ENCODE data around the gene DPYSL5.

The DPYSL5 gene

GRCh38 chr2:26933431-26934334 lies 85.8 kb downstream of the DPYSL5 start:
- no peak for DNase-seq

DNA sequence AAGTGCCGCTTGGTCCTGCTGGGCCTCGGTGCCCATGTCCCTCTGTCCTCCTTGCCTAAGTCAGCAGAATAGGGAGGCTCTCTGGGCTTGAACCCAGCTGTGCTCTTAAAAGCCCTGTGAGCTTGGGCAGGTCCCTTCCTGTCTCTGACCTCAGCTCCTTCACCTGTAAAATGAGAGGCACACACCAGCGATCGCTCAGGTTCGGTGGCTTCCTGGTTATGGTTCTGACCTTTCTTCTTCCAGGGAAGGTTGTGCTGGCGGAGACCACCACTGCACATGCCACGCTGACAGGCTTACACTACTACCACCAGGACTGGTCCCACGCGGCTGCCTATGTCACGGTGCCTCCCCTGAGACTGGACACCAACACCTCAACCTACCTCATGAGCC lies 86.4 kb downstream of the DPYSL5 start:
- no peak for DNase-seq

- no peak for DNase-seq
These were observed 87.1 kb downstream of the DPYSL5 start for GRCh38 chr2:26934985-26935384.

DNA sequence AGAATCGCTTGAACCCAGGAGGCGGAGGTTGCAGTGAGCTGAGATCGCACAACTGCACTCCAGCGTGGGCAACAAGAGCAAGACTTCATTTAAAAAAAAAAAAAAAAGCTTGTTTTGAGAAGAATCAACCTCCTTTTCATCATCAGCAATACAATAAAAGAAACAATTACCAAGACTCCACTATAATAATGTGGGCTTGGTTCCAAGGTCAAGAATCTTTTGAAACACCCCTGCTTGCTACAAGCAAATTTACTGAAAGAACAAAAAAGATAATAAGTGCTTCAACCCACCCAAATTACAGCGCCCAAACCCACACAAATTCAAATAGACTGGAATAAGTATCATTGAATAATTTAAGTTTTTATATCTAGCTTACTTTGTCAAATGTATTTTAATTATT lies 88.9 kb downstream of the DPYSL5 start:
- no peak for DNase-seq

DNA sequence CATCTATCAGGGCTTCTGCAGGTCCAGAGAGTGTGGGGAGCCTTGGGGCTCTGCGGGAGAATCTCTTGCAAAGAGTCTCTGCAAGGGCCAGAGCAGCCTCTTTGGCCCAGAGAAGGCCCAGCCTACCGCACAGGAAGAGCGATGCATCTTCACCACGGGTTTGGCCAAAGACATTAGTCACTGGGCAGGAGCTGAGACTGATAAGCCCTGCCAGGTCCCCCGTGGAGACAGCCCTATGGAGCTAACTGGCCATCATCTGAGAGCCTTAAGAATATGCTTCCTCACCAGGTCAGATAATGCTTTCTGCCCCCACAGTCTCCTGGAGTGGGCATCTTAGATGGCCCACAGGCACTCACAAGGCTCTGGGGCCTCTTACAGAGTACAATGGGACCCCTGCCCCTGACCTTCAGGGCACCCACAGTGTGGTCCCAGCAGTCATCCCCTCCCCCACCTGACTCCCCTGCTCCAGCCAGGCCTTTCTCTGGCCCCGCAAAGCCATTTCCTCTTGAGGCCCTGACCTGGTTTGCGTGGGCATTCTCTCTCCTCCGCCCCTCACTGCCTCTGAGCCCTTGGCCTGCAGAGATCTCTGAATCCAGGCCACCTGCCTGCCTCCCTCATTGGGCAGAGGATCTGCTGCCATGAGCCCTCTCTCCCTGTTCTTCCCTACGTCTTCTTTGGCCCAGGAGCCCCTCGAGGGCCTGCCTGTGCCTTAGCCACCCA lies 90.6 kb downstream of the DPYSL5 start:
- DNase-seq: no peak

DNA sequence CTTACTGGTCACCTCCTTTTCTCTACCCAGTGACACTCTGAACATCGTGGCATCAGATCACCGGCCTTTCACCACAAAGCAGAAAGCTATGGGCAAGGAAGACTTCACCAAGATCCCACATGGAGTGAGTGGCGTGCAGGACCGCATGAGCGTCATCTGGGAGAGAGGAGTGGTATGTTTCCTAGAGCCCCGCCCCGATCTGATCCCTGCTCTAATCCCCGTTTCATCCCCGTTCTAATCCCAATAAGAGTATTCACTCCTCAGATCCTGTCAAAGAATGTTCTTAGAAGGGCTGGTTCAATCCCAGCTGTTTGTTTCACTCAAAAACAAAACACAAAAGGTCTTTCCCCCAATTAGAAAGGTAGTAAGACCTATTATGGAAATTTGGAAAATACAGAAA lies 92.1 kb downstream of the DPYSL5 start:
- no peak for DNase-seq

- DNase-seq: no peak
These were observed 93.6 kb downstream of the DPYSL5 start for GRCh38 chr2:26941486-26941885.

DNA sequence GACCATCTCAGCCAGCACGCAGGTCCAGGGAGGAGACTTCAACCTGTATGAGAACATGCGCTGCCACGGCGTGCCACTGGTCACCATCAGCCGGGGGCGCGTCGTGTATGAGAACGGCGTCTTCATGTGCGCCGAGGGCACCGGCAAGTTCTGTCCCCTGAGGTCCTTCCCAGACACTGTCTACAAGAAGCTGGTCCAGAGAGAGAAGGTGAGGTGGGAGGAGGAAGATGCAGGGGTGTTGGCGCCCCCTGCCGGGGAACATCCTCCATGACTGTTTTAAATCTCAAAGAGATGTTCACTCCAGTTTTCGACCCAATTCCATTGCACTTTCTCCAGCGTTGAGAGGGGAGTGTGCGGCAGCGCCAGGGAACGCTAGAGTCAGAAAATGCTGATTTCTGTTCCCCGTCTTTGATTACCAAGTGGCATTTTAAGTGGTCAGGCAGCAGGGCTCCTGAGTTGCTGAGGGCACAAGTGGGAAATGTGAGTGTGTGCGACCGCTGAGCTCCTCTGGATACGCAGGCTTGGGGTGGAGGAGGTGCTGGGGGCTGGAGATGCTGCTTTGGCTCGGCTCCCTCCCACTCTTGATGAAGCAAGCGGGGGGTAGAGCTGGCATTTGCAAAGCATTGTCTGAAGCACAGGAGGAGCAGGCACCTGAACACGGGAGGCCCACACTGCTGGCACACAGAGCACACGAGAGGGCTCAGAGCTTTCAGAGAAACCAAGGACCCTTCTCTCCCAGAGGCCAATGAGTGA lies 94.8 kb downstream of the DPYSL5 start:
- peak; percentile 13 to 76 (median 50) for DNase-seq

GRCh38 chr2:26945991-26946750 lies 98.2 kb downstream of the DPYSL5 start:
- DNase-seq: no peak

GRCh38 chr2:26946841-26947784 lies 99.2 kb downstream of the DPYSL5 start:
- DNase-seq: no peak

DNA sequence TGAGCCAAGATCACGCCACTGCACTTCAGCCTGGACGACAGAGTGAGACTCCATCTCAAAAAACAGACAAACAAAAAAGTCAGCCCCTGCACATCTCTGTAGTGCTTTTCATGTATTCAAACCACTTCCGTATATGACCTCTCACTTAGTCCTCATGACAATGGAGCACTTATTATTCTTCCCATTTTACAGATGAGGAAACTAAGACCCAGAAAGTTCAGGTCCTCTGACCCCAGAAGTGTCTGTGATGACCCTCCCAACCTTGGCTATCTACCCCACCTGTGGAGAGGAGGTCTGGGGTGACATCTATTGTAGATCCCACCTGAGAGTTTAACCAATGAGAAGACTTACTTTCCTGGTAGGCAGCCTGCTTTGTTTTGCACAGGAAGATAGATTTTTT lies 100.9 kb downstream of the DPYSL5 start:
- no peak for DNase-seq

DNA sequence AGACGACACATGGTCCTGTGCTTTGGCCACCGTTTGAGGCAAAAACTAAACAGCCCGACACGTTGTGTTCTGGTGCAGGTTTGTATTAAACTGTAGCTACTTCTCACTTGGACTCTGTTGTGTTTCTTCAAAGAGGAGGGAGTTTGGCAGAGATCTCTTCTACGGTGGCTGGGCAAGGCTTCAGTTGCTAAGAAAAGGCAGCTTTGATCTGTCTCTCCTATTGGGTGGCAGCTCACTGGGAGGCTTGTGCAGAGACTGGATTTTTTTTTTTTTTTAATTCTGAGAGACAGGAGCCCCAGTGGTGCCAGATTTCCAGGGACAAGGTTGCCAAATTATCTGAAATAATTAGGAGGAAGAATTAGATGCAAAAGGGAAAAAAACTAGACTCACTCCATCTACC lies 102.3 kb downstream of the DPYSL5 start:
- no peak for DNase-seq

GRCh38 chr2:26951236-26951635 lies 103.3 kb downstream of the DPYSL5 start:
- no peak for DNase-seq

DNA sequence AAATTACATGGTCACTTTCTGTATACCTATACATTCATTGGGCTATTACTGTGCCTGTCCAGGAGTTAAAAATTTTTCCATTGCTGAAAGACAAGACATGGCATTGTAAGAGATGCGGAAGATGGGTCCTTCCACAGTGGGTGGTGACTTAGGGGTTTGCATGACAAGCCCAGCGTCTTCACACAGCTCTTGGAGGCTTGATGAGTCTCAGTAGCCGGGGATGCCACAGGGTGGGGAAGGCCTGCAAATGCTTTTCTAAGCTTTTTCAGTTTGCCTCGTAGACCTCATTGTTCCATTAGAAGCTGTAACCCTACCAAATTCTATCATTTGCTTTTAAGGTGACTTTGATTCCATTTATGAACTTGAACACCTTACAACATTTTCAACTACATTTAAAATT lies 104.4 kb downstream of the DPYSL5 start:
- DNase-seq: no peak

DNA sequence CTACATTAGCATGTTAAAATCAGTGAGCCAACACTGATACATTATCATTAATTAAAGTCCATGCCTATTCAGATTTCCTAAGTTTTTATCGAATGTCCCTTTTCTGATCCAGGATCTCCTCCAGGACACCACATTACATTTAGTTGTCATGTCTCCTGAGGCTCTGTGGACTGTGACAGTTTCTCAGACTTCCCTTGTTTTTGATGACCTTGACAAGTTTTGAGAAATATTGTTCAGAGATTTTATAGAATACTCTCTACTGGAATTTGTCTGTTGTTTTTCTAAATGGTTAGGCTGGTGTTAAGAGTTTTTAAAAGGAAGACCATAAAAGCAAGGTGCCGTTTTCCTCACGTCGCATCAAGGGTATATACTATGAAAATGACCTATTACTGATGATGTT lies 106.2 kb downstream of the DPYSL5 start:
- DNase-seq: no peak

DNA sequence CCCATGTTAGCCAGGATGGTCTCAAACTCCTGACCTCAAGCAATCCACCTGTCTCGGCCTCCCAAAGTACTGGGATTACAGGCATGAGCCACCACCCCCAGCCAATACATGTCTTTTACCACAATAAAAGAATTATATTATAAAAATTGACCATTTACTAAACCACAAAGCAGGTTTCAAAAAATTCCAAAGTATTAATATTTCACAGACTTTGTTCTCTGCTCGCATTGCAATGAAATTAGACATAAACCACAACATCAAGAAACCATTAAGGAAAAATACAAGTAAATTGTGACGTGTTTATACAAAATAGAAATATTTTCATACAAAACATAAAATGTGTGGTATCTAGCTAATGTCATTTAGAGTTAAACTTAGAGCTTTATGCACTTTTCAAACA lies 109.1 kb downstream of the DPYSL5 start:
- DNase-seq: no peak

GRCh38 chr2:26957534-26957933 lies 109.6 kb downstream of the DPYSL5 start:
- DNase-seq: no peak

DNA sequence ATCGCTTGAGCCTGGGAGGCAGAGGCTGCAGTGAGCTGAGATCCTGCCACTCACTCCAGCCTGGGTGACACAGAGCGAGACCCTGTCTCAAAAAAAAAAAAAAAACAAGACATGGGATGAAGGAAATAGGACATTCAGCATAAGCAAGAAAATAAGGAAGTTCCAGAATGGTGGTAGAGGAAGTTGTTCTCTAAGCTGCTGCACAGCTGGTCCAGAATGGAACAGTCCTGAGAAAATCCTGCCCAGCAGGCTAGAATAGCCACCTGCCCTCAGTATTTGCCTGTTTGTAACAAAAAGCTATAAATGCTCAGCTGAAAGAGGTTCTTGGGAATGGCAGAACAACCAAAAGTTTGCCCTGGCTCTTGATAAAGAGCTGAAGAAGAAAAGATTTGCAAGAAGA lies 111.4 kb downstream of the DPYSL5 start:
- DNase-seq: no peak

DNA sequence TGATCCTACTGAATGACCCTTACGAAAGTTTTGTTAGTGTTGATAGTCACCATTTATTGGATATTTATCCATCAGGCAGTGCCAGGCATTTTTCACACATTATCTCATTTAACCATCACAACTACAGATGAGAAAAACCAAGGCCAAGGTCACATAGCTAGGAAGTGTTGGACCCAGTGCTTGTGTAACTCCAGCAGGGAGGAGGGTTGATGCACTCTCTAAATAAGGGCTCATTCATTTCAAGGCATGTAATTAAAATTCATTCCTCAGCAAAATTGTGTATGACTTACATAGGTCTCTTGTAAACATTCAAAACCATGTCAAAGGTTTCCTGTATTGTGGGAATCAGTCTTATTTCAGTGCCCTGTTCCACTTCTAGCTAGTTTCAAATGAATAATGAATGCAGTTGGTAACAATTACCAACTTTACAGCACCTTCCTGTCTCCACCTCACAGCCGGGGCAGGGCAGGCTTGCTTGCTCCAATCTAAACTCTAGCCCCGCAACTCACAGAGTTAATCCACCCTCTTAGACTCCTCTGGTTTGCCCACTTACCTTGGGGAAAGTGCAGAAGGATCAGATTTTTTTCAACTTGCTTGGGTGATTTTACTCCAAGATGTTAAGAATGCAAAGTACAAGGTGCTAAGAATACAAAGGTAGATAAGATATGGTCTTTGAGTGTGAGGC lies 116.7 kb downstream of the DPYSL5 start:
- DNase-seq: no peak

DNA sequence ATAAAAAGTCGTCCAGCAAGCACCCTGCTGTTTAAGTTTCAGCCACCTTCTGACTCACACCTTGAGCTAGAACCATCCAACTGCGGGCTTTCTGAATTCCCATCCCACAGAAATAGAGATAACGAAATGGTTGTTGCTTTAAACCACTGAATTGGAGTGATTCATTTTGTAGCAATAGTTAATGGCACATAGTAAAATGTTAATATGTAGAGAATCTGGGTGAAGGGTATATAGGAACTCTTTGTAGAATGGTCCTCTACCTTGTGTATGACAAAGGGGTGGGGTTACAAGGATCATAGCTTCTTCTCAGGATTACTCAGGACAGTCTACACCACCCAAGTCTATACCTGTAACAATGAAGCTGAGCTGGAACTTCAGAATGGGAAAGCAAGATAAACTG lies 120.1 kb downstream of the DPYSL5 start:
- no peak for DNase-seq

Data from stimulated activated naive CD4-positive, alpha-beta T cell (primary cell).